GM12878 (cell line): ENCODE data around the gene TRAFD1. TPM values are rescaled to one million over a fixed set of nuclear protein-coding genes. Genes with fewer than 3 reads are reported as not detected.

Experiments used
- CHD1 ChIP-seq: IDR thresholded peaks from 2 replicates; pipeline ENCODE4 v1.6.1; 2012; ENCODE audit warnings: low read depth, low read length, improper control_type of control experiment
- CHD4 ChIP-seq: fragments of 200-600 bp; sonication (generic); IDR thresholded peaks from 2 replicates; pipeline ENCODE4 v1.6.1; 2016; ENCODE audit warnings: mild to moderate bottlenecking
- ESRRA ChIP-seq: IDR thresholded peaks from 2 replicates; pipeline ENCODE4 v1.6.1; 2012; ENCODE audit warnings: mild to moderate bottlenecking, low read length, improper control_type of control experiment
- FOS ChIP-seq: IDR thresholded peaks from 3 replicates; pipeline ENCODE4 v1.6.1; 2011; ENCODE audit warnings: borderline replicate concordance; ENCODE audit not compliant: insufficient read length; ENCODE audit errors: extremely low read depth
- FOXM1 ChIP-seq: IDR thresholded peaks from 2 replicates; pipeline ENCODE4 v1.6.1; 2012; ENCODE audit warnings: low read depth, mild to moderate bottlenecking, inconsistent platforms, low read length, moderate library complexity
- HCFC1 ChIP-seq: fragments of 150-350 bp; IDR thresholded peaks from 2 replicates; pipeline ENCODE4 v1.6.1; 2014; ENCODE audit warnings: low read length
- IKZF2 ChIP-seq, 2 experiments: fragments of 450-650 bp; IDR thresholded peaks; 2 replicates each; pipeline ENCODE4 v1.6.1; 2017; ENCODE audit warnings: mild to moderate bottlenecking in 2 of 2, moderate library complexity in 2 of 2
- LARP7 ChIP-seq: fragments of 450-650 bp; IDR thresholded peaks from 2 replicates; pipeline ENCODE4 v1.6.1; 2017; ENCODE audit warnings: mild to moderate bottlenecking
- MEF2B ChIP-seq: fragments of 450-650 bp; IDR thresholded peaks from 2 replicates; pipeline ENCODE4 v1.6.1; 2018; ENCODE audit warnings: mild to moderate bottlenecking, moderate library complexity; ENCODE audit not compliant: partially characterized antibody, poor library complexity, severe bottlenecking
- MTA2 ChIP-seq: fragments of 450-650 bp; IDR thresholded peaks from 2 replicates; pipeline ENCODE4 v1.6.1; 2016; ENCODE audit warnings: low read depth, mild to moderate bottlenecking, moderate library complexity
- NFIC ChIP-seq: IDR thresholded peaks from 2 replicates; pipeline ENCODE4 v1.6.1; 2012; ENCODE audit warnings: low read depth, mild to moderate bottlenecking, inconsistent platforms, low read length, moderate library complexity
- NFXL1 ChIP-seq: fragments of 450-650 bp; IDR thresholded peaks from 2 replicates; pipeline ENCODE4 v1.6.1; 2017; ENCODE audit warnings: antibody characterized with exemption, mild to moderate bottlenecking, borderline replicate concordance
- NFYA ChIP-seq: IDR thresholded peaks from 2 replicates; pipeline ENCODE4 v1.6.1; 2011; ENCODE audit warnings: low read depth, mild to moderate bottlenecking, low read length, improper control_type of control experiment, borderline replicate concordance
- NR2C1 ChIP-seq: fragments of 450-650 bp; IDR thresholded peaks from 2 replicates; pipeline ENCODE4 v1.6.1; 2017; ENCODE audit warnings: antibody characterized with exemption, mild to moderate bottlenecking, moderate library complexity
- NR2C2 ChIP-seq: IDR thresholded peaks from 2 replicates; pipeline ENCODE4 v1.6.1; 2011; ENCODE audit warnings: borderline replicate concordance, low read depth; ENCODE audit not compliant: control insufficient read depth, insufficient read length
- PAX5 ChIP-seq: IDR thresholded peaks from 2 replicates; pipeline ENCODE4 v1.6.1; 2011; ENCODE audit warnings: low read depth, low read length, borderline replicate concordance
- PBX3 ChIP-seq: IDR thresholded peaks from 2 replicates; pipeline ENCODE4 v1.6.1; 2011; ENCODE audit warnings: mild to moderate bottlenecking, low read depth, low read length, moderate library complexity; ENCODE audit not compliant: insufficient replicate concordance
- RAD51 ChIP-seq: fragments of 450-650 bp; IDR thresholded peaks from 2 replicates; pipeline ENCODE4 v1.6.1; 2016; ENCODE audit warnings: moderate library complexity, mild to moderate bottlenecking, inconsistent platforms
- RB1 ChIP-seq: fragments of 450-650 bp; formaldehyde crosslinking; IDR thresholded peaks from 2 replicates; pipeline ENCODE4 v1.6.1; 2017; ENCODE audit warnings: mild to moderate bottlenecking, borderline replicate concordance
- RCOR1 ChIP-seq: conservative IDR thresholded peaks from 2 replicates; pipeline ENCODE4 v1.6.1; 2012; ENCODE audit warnings: low read depth, low read length, improper control_type of control experiment
- RELB ChIP-seq: fragments of 450-650 bp; IDR thresholded peaks from 2 replicates; pipeline ENCODE4 v1.6.1; 2017; ENCODE audit warnings: low read depth, mild to moderate bottlenecking, moderate library complexity
- SMARCA5 ChIP-seq: fragments of 450-650 bp; IDR thresholded peaks from 2 replicates; pipeline ENCODE4 v1.6.1; 2017; ENCODE audit warnings: mild to moderate bottlenecking
- SMC3 ChIP-seq: IDR thresholded peaks from 2 replicates; pipeline ENCODE4 v1.6.1; 2011; ENCODE audit warnings: low read length, improper control_type of control experiment, borderline replicate concordance
- TAF1 ChIP-seq: IDR thresholded peaks from 2 replicates; pipeline ENCODE4 v1.6.1; 2011; ENCODE audit warnings: mild to moderate bottlenecking, low read depth, low read length, borderline replicate concordance
- YBX1 ChIP-seq: fragments of 450-650 bp; IDR thresholded peaks from 2 replicates; pipeline ENCODE4 v1.6.1; 2016; ENCODE audit warnings: antibody characterized with exemption
- ZNF592 ChIP-seq: fragments of 450-650 bp; IDR thresholded peaks from 2 replicates; pipeline ENCODE4 v1.6.1; 2017; ENCODE audit warnings: mild to moderate bottlenecking, moderate library complexity
- polyA plus RNA-seq, 11 experiments: library from polyadenylated mRNA; depleted of rRNA in 4 of 11; unstranded in 6 of 11; stranded (reverse) in 5 of 11; fragments of >200 nt; fragmentation: Nextera tagmentation in 4 of 11; fragmentation: Illumina TruSeq in 1 of 11; extraction: Ambion mirVana in 4 of 11; extraction: Trizol in 1 of 11; gene quantifications; 1 replicate in 1 of 11; 2 replicates in 10 of 11; pipeline versions ENCODE4 v1.2.1 to v1.2.3, GENCODE V29; 2011 to 2016; ENCODE audit warnings: inconsistent platforms in 2 of 11, missing spikeins in 2 of 11, low read depth in 1 of 11
- total RNA-seq, 4 experiments: library from RNA; depleted of rRNA in 3 of 4; stranded (reverse); fragments of >200 nt in 3 of 4; fragmentation: Illumina TruSeq in 1 of 4; extraction: Trizol in 1 of 4; gene quantifications; 2 replicates each; pipeline versions ENCODE4 v1.2.1 to v1.2.3, GENCODE V29; 2013 to 2021

TRAFD1 gene
- total and polyA plus RNA-seq, 10 of the 15 experiments (the other 5 are each of a cell fraction or from before 2014, with no cell fraction given) = 37.2 to 55.5 (median 46.2) TPM

GRCh38 chr12:112125250-112125999 lies at the start of gene TRAFD1 (continued):
- TF ChIP-seq HCFC1 (no peak; the same call in 1 of the 2 replicates), NFYA (peak; percentile 82), NFXL1 (no peak), CHD1 (no peak), RB1 (no peak), PAX5 (no peak; the same call in 1 of the 2 replicates), FOXM1 (no peak), RCOR1 (no peak), NR2C1 (no peak), YBX1 (no peak), SMC3 (no peak), RELB (no peak), NR2C2 (no peak), IKZF2 (IDR thresholded peaks at IDR 0.05) (peak in 1 of 2 experiments; percentile 43; a peak in 3 of 4 replicates), SMARCA5 (peak; percentile 72), RAD51 (no peak), PBX3 (peak; percentile 99), ESRRA (no peak), LARP7 (peak; percentile 92), MEF2B (peak; percentile 56), MTA2 (no peak; the same call in 1 of the 2 replicates), ZNF592 (no peak), CHD4 (no peak), TAF1 (peak; percentile 95), FOS (peak; percentile 94), NFIC (no peak)
